ENCODE measurements around the gene TRAPPC12.

TRAPPC12 gene

DNA sequence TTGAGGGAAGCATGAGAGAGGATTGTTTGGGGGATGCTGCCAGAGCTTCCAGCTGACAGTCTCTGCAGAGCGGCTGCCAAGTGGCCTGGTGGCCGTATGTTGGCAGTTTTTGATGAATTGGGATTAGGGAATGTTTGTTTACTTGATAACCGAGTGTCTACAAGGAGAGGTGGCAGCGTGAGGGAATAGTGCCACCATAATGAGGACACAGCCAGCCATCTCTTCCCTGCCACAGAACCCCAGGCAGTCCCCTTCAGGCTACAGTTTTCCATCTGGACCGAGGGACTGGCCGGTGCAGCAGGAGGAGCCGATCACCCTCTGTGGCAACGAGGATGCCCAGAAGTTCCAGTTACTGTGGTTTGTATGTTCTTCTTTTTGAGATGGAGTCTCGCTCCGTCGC, 55.2 kb downstream of the TRAPPC12 start:
- TF ChIP-seq ESRRG (CRISPR knock-in tag; IDR thresholded peaks at IDR 0.05) (no peak), ZNF565 (CRISPR knock-in tag; conservative IDR thresholded peaks at IDR 0.05; ENCODE audit: low read depth) (no peak), OSR1 (CRISPR knock-in tag; IDR thresholded peaks at IDR 0.05) (no peak), SNAI2 (CRISPR knock-in tag; IDR thresholded peaks at IDR 0.05) (no peak), ZFP3 (CRISPR knock-in tag; IDR thresholded peaks at IDR 0.05) (no peak), PPARA (CRISPR knock-in tag; IDR thresholded peaks at IDR 0.05; ENCODE audit: borderline replicate concordance) (no peak), ISL1 (CRISPR knock-in tag; IDR thresholded peaks at IDR 0.05) (no peak), RARB (CRISPR knock-in tag; IDR thresholded peaks at IDR 0.05) (no peak), GLIS3 (CRISPR knock-in tag; IDR thresholded peaks at IDR 0.05) (no peak), BACH2 (CRISPR knock-in tag; IDR thresholded peaks at IDR 0.05; ENCODE audit: borderline replicate concordance) (no peak), TOX (CRISPR knock-in tag; IDR thresholded peaks at IDR 0.05; ENCODE audit: borderline replicate concordance) (no peak), ARNTL (CRISPR knock-in tag; IDR thresholded peaks at IDR 0.05; ENCODE audit: borderline replicate concordance, low read depth) (no peak), ZNF8 (CRISPR knock-in tag; IDR thresholded peaks at IDR 0.05) (no peak), CSDC2 (CRISPR knock-in tag; IDR thresholded peaks at IDR 0.05) (no peak), ZNF70 (CRISPR knock-in tag; IDR thresholded peaks at IDR 0.05) (no peak), TCF4 (CRISPR knock-in tag; IDR thresholded peaks at IDR 0.05; ENCODE audit: borderline replicate concordance) (no peak)
- TF ChIP-seq, protein P1, sequence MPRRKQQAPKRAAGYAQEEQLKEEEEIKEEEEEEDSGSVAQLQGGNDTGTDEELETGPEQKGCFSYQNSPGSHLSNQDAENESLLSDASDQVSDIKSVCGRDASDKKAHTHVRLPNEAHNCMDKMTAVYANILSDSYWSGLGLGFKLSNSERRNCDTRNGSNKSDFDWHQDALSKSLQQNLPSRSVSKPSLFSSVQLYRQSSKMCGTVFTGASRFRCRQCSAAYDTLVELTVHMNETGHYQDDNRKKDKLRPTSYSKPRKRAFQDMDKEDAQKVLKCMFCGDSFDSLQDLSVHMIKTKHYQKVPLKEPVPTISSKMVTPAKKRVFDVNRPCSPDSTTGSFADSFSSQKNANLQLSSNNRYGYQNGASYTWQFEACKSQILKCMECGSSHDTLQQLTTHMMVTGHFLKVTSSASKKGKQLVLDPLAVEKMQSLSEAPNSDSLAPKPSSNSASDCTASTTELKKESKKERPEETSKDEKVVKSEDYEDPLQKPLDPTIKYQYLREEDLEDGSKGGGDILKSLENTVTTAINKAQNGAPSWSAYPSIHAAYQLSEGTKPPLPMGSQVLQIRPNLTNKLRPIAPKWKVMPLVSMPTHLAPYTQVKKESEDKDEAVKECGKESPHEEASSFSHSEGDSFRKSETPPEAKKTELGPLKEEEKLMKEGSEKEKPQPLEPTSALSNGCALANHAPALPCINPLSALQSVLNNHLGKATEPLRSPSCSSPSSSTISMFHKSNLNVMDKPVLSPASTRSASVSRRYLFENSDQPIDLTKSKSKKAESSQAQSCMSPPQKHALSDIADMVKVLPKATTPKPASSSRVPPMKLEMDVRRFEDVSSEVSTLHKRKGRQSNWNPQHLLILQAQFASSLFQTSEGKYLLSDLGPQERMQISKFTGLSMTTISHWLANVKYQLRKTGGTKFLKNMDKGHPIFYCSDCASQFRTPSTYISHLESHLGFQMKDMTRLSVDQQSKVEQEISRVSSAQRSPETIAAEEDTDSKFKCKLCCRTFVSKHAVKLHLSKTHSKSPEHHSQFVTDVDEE (CRISPR knock-in tag; IDR thresholded peaks at IDR 0.05): no peak
- TF ChIP-seq, protein P2, sequence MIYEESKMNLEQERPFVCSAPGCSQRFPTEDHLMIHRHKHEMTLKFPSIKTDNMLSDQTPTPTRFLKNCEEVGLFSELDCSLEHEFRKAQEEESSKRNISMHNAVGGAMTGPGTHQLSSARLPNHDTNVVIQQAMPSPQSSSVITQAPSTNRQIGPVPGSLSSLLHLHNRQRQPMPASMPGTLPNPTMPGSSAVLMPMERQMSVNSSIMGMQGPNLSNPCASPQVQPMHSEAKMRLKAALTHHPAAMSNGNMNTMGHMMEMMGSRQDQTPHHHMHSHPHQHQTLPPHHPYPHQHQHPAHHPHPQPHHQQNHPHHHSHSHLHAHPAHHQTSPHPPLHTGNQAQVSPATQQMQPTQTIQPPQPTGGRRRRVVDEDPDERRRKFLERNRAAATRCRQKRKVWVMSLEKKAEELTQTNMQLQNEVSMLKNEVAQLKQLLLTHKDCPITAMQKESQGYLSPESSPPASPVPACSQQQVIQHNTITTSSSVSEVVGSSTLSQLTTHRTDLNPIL (CRISPR knock-in tag; IDR thresholded peaks at IDR 0.05; ENCODE audit: low read depth): no peak
- TF ChIP-seq, protein P3, sequence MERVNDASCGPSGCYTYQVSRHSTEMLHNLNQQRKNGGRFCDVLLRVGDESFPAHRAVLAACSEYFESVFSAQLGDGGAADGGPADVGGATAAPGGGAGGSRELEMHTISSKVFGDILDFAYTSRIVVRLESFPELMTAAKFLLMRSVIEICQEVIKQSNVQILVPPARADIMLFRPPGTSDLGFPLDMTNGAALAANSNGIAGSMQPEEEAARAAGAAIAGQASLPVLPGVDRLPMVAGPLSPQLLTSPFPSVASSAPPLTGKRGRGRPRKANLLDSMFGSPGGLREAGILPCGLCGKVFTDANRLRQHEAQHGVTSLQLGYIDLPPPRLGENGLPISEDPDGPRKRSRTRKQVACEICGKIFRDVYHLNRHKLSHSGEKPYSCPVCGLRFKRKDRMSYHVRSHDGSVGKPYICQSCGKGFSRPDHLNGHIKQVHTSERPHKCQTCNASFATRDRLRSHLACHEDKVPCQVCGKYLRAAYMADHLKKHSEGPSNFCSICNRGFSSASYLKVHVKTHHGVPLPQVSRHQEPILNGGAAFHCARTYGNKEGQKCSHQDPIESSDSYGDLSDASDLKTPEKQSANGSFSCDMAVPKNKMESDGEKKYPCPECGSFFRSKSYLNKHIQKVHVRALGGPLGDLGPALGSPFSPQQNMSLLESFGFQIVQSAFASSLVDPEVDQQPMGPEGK (CRISPR knock-in tag; IDR thresholded peaks at IDR 0.05; ENCODE audit: borderline replicate concordance): no peak
- TF ChIP-seq, protein P4, sequence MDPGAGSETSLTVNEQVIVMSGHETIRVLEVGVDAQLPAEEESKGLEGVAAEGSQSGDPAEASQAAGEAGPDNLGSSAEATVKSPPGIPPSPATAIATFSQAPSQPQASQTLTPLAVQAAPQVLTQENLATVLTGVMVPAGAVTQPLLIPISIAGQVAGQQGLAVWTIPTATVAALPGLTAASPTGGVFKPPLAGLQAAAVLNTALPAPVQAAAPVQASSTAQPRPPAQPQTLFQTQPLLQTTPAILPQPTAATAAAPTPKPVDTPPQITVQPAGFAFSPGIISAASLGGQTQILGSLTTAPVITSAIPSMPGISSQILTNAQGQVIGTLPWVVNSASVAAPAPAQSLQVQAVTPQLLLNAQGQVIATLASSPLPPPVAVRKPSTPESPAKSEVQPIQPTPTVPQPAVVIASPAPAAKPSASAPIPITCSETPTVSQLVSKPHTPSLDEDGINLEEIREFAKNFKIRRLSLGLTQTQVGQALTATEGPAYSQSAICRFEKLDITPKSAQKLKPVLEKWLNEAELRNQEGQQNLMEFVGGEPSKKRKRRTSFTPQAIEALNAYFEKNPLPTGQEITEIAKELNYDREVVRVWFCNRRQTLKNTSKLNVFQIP (CRISPR knock-in tag; IDR thresholded peaks at IDR 0.05; ENCODE audit: borderline replicate concordance, low read depth): no peak
- ATAC-seq: no peak

DNA sequence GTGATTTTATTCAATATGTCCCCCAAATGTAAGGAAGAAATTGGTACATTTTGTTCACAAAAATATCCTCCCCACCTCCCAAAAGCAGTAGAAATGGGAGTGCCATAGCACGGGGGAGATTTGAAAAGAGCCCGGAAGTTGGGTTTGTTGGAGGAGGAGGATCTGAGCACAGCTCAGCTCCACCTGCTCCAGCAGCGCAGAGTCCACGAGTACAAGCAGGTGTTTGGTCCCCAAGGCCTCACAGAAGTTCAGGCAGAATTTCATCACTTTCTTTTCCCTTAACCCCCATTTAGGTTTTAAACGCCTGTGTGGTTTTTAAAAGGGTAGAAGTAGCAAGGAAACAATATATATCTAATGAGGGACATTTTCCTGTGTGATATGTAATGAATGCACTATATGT, 56.0 kb downstream of the TRAPPC12 start:
- no peak for ATAC-seq
- no peak for TF ChIP-seq ESRRG (CRISPR knock-in tag; IDR thresholded peaks at IDR 0.05)
- TF ChIP-seq, protein P3 (CRISPR knock-in tag; IDR thresholded peaks at IDR 0.05; ENCODE audit: borderline replicate concordance): no peak
- TF ChIP-seq CSDC2 (CRISPR knock-in tag; IDR thresholded peaks at IDR 0.05): no peak
- no peak for TF ChIP-seq SNAI2 (CRISPR knock-in tag; IDR thresholded peaks at IDR 0.05)
- TF ChIP-seq, protein P4 (CRISPR knock-in tag; IDR thresholded peaks at IDR 0.05; ENCODE audit: borderline replicate concordance, low read depth): no peak
- no peak for TF ChIP-seq ZNF70 (CRISPR knock-in tag; IDR thresholded peaks at IDR 0.05)
- no peak for TF ChIP-seq GLIS3 (CRISPR knock-in tag; IDR thresholded peaks at IDR 0.05)
- TF ChIP-seq OSR1 (CRISPR knock-in tag; IDR thresholded peaks at IDR 0.05): no peak
- no peak for TF ChIP-seq ZC3H10 (CRISPR knock-in tag; IDR thresholded peaks at IDR 0.05)
- TF ChIP-seq, protein P2 (CRISPR knock-in tag; IDR thresholded peaks at IDR 0.05; ENCODE audit: low read depth): no peak
- TF ChIP-seq ZNF8 (CRISPR knock-in tag; IDR thresholded peaks at IDR 0.05): no peak
- TF ChIP-seq ZNF565 (CRISPR knock-in tag; conservative IDR thresholded peaks at IDR 0.05; ENCODE audit: low read depth): no peak
- TF ChIP-seq ZFP30 (CRISPR knock-in tag; IDR thresholded peaks at IDR 0.05): no peak
- no peak for TF ChIP-seq TCF4 (CRISPR knock-in tag; IDR thresholded peaks at IDR 0.05; ENCODE audit: borderline replicate concordance)

Data from SK-N-SH treated with all-trans-retinoic acid at 6 μM for 48 hours (cell line).